Stimulated activated effector memory CD8-positive, alpha-beta T cell treated with anti-CD3 and anti-CD28 coated beads, Interleukin-12 subunit alpha, Interleukin-12 subunit beta, amount 100 ng/mL, for 72 hours (primary cell): ENCODE results near the gene ITGBL1.

ENCODE experiments used
- ATAC-seq: fragments of 150-1000 bp; cut with Tn5 transposase; 2 replicates; pipeline ENCODE4 v1.10.0; 2021
- DNase-seq, 2 donors: peaks; one replicate each; pipeline ENCODE4 v3.0.0; 2021 to 2022; ENCODE audit warnings: low spot score in 2 of 2
- H3K27ac Mint-ChIP-seq: one replicate; pipeline ENCODE4 v1.8.0; 2022; ENCODE audit warnings: mild to moderate bottlenecking, mixed read lengths
- H3K36me3 Mint-ChIP-seq: one replicate; pipeline ENCODE4 v1.8.0; 2022; ENCODE audit warnings: mild to moderate bottlenecking, mixed read lengths
- H3K4me1 Mint-ChIP-seq: one replicate; pipeline ENCODE4 v1.8.0; 2022; ENCODE audit warnings: mixed read lengths
- H3K4me3 Mint-ChIP-seq: one replicate; pipeline ENCODE4 v1.8.0; 2022; ENCODE audit warnings: mild to moderate bottlenecking, mixed read lengths
- H3K9me3 Mint-ChIP-seq: one replicate; pipeline ENCODE4 v1.8.0; 2022; ENCODE audit warnings: mixed read lengths

ITGBL1 gene

GRCh38 chr13:101481421-101481820 lies 28.9 kb downstream of the ITGBL1 start:
- ATAC-seq (no peak), DNase-seq (no peak)
- H3K36me3 Mint-ChIP-seq, result no peaks in the 10 kb centered on the region
- H3K27ac Mint-ChIP-seq, result no peak overlapping the region
- no peaks in the 10 kb centered on the region for H3K4me1 Mint-ChIP-seq
- no peak overlapping the region for H3K4me3 Mint-ChIP-seq
- no peaks in the 10 kb centered on the region for H3K9me3 Mint-ChIP-seq

- ATAC-seq (no peak), DNase-seq (no peak)
- H3K4me3 Mint-ChIP-seq, result no peak overlapping the region
- no peaks in the 10 kb centered on the region for H3K9me3 Mint-ChIP-seq
- H3K4me1 Mint-ChIP-seq, result no peaks in the 10 kb centered on the region
- H3K36me3 Mint-ChIP-seq, result no peaks in the 10 kb centered on the region
- H3K27ac Mint-ChIP-seq, result no peak overlapping the region
Measured at GRCh38 chr13:101486708-101487437, 34.4 kb downstream of the ITGBL1 start.

- no peak for DNase-seq
- H3K27ac Mint-ChIP-seq, result no peak overlapping the region
- H3K4me1 Mint-ChIP-seq, result no peaks in the 10 kb centered on the region
- no peak overlapping the region for H3K4me3 Mint-ChIP-seq
- H3K36me3 Mint-ChIP-seq, result no peaks in the 10 kb centered on the region
- no peak for ATAC-seq
- H3K9me3 Mint-ChIP-seq, result no peaks in the 10 kb centered on the region
Measured at GRCh38 chr13:101487438-101487830, 35.0 kb downstream of the ITGBL1 start.

GRCh38 chr13:101488734-101489133 lies 36.3 kb downstream of the ITGBL1 start:
- no peak overlapping the region for H3K4me3 Mint-ChIP-seq
- H3K9me3 Mint-ChIP-seq, result no peaks in the 10 kb centered on the region
- no peaks in the 10 kb centered on the region for H3K4me1 Mint-ChIP-seq
- no peaks in the 10 kb centered on the region for H3K36me3 Mint-ChIP-seq
- H3K27ac Mint-ChIP-seq, result no peak overlapping the region
- DNase-seq (no peak), ATAC-seq (no peak)

- ATAC-seq (no peak), DNase-seq (no peak)
- Mint-ChIP-seq H3K4me1 (no peaks in the 10 kb centered on the region), H3K4me3 (no peak overlapping the region), H3K27ac (no peak overlapping the region), H3K9me3 (no peaks in the 10 kb centered on the region), H3K36me3 (no peaks in the 10 kb centered on the region)
Measured at GRCh38 chr13:101489643-101490405, 37.3 kb downstream of the ITGBL1 start.

GRCh38 chr13:101490406-101491015 lies 38.0 kb downstream of the ITGBL1 start:
- H3K9me3 Mint-ChIP-seq, result no peaks in the 10 kb centered on the region
- no peak for ATAC-seq
- DNase-seq, result no peak

GRCh38 chr13:101492251-101492910 lies 39.9 kb downstream of the ITGBL1 start:
- H3K9me3 Mint-ChIP-seq, result no peaks in the 10 kb centered on the region
- no peaks in the 10 kb centered on the region for H3K36me3 Mint-ChIP-seq
- H3K4me3 Mint-ChIP-seq, result no peak overlapping the region
- DNase-seq (no peak), ATAC-seq (no peak)
- H3K27ac Mint-ChIP-seq, result no peak overlapping the region
- no peaks in the 10 kb centered on the region for H3K4me1 Mint-ChIP-seq

More at GRCh38 chr13:101490406-101491015, 38.0 kb downstream of the ITGBL1 start:
- Mint-ChIP-seq H3K27ac (no peak overlapping the region), H3K4me1 (no peaks in the 10 kb centered on the region), H3K36me3 (no peaks in the 10 kb centered on the region), H3K4me3 (no peak overlapping the region)

- Mint-ChIP-seq H3K36me3 (no peaks in the 10 kb centered on the region), H3K4me1 (no peaks in the 10 kb centered on the region), H3K27ac (no peak overlapping the region), H3K9me3 (no peaks in the 10 kb centered on the region), H3K4me3 (no peak overlapping the region)
- no peak for DNase-seq
- ATAC-seq, result no peak
Measured at GRCh38 chr13:101493541-101493940, 41.1 kb downstream of the ITGBL1 start.

GRCh38 chr13:101499406-101499805 lies 46.9 kb downstream of the ITGBL1 start:
- no peaks in the 10 kb centered on the region for H3K4me1 Mint-ChIP-seq
- DNase-seq (no peak), ATAC-seq (no peak)
- no peak overlapping the region for H3K27ac Mint-ChIP-seq
- H3K36me3 Mint-ChIP-seq, result no peaks in the 10 kb centered on the region
- H3K4me3 Mint-ChIP-seq, result no peak overlapping the region
- H3K9me3 Mint-ChIP-seq, result no peaks in the 10 kb centered on the region

GRCh38 chr13:101502618-101503017 lies 50.1 kb downstream of the ITGBL1 start:
- no peak for DNase-seq
- no peaks in the 10 kb centered on the region for H3K9me3 Mint-ChIP-seq
- no peaks in the 10 kb centered on the region for H3K4me1 Mint-ChIP-seq
- H3K4me3 Mint-ChIP-seq, result no peak overlapping the region
- no peaks in the 10 kb centered on the region for H3K36me3 Mint-ChIP-seq
- H3K27ac Mint-ChIP-seq, result no peak overlapping the region
- ATAC-seq, result no peak

- Mint-ChIP-seq H3K36me3 (no peaks in the 10 kb centered on the region), H3K4me1 (peaks cover 6% of the 10 kb centered on the region), H3K27ac (no peak overlapping the region), H3K9me3 (no peaks in the 10 kb centered on the region), H3K4me3 (no peak overlapping the region)
- DNase-seq (no peak), ATAC-seq (no peak)
Measured at GRCh38 chr13:101511161-101511560, 58.7 kb downstream of the ITGBL1 start.

- DNase-seq, result no peak
- H3K4me3 Mint-ChIP-seq, result no peak overlapping the region
- no peak for ATAC-seq
- H3K27ac Mint-ChIP-seq, result no peak overlapping the region
- H3K36me3 Mint-ChIP-seq, result no peaks in the 10 kb centered on the region
- peaks cover 6% of the 10 kb centered on the region for H3K4me1 Mint-ChIP-seq
- H3K9me3 Mint-ChIP-seq, result no peaks in the 10 kb centered on the region
Measured at GRCh38 chr13:101511766-101512165, 59.3 kb downstream of the ITGBL1 start.

GRCh38 chr13:101512650-101513049 lies 60.2 kb downstream of the ITGBL1 start:
- peaks cover 6% of the 10 kb centered on the region for H3K4me1 Mint-ChIP-seq
- H3K4me3 Mint-ChIP-seq, result no peak overlapping the region
- no peaks in the 10 kb centered on the region for H3K9me3 Mint-ChIP-seq
- DNase-seq, result no peak
- H3K27ac Mint-ChIP-seq, result no peak overlapping the region
- H3K36me3 Mint-ChIP-seq, result no peaks in the 10 kb centered on the region
- ATAC-seq, result no peak

- Mint-ChIP-seq H3K27ac (no peak overlapping the region), H3K36me3 (no peaks in the 10 kb centered on the region), H3K9me3 (no peaks in the 10 kb centered on the region), H3K4me1 (peaks cover 6% of the 10 kb centered on the region), H3K4me3 (no peak overlapping the region)
- no peak for DNase-seq
- ATAC-seq, result no peak
Measured at GRCh38 chr13:101514100-101514499, 61.6 kb downstream of the ITGBL1 start.

GRCh38 chr13:101514695-101515275 lies 62.3 kb downstream of the ITGBL1 start:
- peaks cover 8% of the 10 kb centered on the region for H3K4me1 Mint-ChIP-seq
- DNase-seq (no peak), ATAC-seq (no peak)
- H3K9me3 Mint-ChIP-seq, result no peaks in the 10 kb centered on the region
- no peaks in the 10 kb centered on the region for H3K36me3 Mint-ChIP-seq
- H3K4me3 Mint-ChIP-seq, result no peak overlapping the region
- H3K27ac Mint-ChIP-seq, result no peak overlapping the region
